ENCODE measurements around the gene COA3.

COA3 gene

GRCh38 chr17:42748908-42749798 lies 49.4 kb downstream of the COA3 start:
- DNase-seq, result no peak

- DNase-seq, result no peak
Measured at GRCh38 chr17:42748202-42748907, 50.1 kb downstream of the COA3 start.
